GM18520 (cell line): ENCODE data around the gene EPS8L2.
A peak's percentile ranks its signal among the peaks of the same experiment; 100 is the strongest.

ENCODE experiments used
- ATAC-seq: cut with Tn5 transposase; IDR thresholded peaks from one replicate; pipeline ENCODE4 v1.9.1; 2021; ENCODE audit not compliant: unreplicated experiment

Gene EPS8L2

DNA sequence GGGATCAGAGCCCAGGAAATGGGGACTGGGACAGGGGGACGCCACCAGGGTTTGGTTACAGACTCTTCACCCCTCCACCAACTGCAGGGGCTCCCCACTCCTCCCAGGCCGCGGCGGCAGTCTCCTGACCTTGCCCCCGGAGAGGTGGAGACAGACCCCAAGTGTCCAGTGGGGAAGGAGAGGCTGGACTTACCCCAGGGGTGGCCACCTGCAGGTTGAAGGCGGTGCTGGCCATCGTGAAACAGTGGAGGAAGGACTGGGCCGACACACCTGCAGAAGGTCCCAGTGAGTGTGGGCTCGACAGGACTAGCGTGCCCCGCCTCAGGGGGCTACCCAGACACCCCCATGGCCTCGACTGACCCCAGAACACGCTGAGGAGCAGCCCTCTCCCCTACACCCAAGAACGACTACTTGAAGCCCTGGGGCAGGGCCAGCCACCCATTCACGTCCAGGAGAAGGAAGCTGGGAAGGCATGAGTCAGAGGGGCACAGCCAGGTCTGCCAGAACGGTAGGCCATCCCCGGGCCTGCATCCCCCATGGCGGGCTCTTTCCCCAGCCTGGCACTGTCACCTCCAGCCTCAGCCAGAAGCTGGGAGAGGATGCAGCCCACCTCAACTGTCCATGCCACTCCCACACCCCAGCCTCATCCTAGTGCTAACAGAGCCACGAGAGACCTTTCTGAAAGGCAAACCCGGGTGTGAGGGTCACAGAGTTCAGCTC lies 69.0 kb downstream of the EPS8L2 start:
- ATAC-seq, result no peak

DNA sequence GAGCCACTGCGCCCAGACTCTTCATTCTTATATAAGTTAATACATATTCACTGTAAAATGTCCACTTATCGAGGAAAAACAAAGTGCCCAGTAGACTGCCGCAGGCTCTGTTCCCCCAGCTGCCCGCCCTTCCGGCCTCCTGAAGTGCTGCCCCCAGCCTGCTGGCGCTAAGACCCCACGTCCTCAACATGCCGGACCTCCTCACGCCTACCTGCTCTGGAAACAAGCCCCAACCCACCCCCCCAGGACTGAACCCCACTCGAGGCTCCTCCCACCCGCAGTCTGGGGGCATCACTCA lies 70.2 kb downstream of the EPS8L2 start:
- no peak for ATAC-seq

DNA sequence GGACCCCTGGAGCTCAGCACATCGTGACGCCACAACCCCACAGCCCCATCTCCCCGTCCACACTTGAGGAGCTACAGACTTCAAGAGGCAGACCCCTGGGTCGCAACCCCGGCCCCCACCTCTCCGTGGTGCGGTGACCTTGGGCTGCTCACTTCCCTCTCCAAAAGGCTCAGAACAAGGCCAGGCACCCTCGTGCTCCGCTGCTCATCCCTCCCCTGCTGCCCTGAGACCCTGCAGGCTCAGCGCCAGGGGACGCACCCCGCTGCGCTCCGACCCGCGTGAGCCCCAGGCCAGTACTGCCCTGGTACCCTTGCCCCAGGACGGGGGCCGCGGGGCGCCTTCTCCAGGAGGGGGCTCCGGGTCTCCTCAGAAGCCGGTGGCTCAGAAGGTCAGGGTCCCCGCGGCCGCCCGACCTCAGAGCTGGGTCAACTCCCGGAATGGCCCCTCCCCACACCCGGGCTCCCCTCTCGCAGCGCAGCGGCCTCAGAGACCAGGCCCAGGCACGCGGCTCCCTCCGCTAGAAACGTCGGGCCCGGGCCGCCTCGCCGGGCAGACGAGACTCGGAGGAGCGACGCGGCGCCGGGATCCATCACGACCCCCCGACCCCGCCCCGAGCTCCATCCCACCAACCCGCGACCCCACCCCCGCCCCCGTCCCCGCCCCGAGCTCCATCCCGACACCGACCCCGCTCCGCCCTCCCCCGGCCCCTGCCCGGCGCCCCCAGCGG lies 70.7 kb downstream of the EPS8L2 start:
- ATAC-seq, result peak; percentile 15
